Measurements from ENCODE around the gene ZNF197.

GRCh38 chr3:44612678-44613077 lies 12.2 kb upstream of the ZNF197 start:
- TF ChIP-seq POLR2AphosphoS5 (IDR thresholded peaks at IDR 0.05; ENCODE audit: low read depth, low read length) (no peak), REST (IDR thresholded peaks at IDR 0.05; ENCODE audit: insufficient read depth in 1 of 2, low read depth in 2 of 2, low read length in 2 of 2) (no peak), TAF1 (IDR thresholded peaks at IDR 0.05; ENCODE audit: borderline replicate concordance, insufficient read depth, low read length) (no peak), SIN3A (IDR thresholded peaks at IDR 0.05; ENCODE audit: borderline replicate concordance, insufficient read depth, low read length) (no peak), FOXP2 (optimal IDR thresholded peaks at IDR 0.05; ENCODE audit: borderline replicate concordance, extremely low read depth, extremely low read length, insufficient read depth) (no peak)
